Neural crest cell (in vitro differentiated cells): ENCODE measurements around the gene GET3. TPM values are rescaled to one million over a fixed set of nuclear protein-coding genes. Genes with fewer than 3 reads are reported as not detected.

Experiments
- DNase-seq: peaks from one replicate; pipeline ENCODE4 v3.0.0; 2021; ENCODE audit warnings: low read depth, mixed read lengths, low spot score
- H3K27ac Mint-ChIP-seq: one replicate; pipeline ENCODE4 v1.8.0; 2021; ENCODE audit warnings: mild to moderate bottlenecking, mixed read lengths; ENCODE audit not compliant: unreplicated experiment
- H3K27me3 Mint-ChIP-seq: 2 replicates; pipeline ENCODE4 v1.8.0; 2021; ENCODE audit warnings: low read depth, mild to moderate bottlenecking, mixed read lengths
- H3K36me3 Mint-ChIP-seq: 2 replicates; pipeline ENCODE4 v1.8.0; 2021; ENCODE audit warnings: low read depth, mild to moderate bottlenecking, mixed read lengths
- H3K4me1 Mint-ChIP-seq: 2 replicates; pipeline ENCODE4 v1.8.0; 2021; ENCODE audit warnings: mixed read lengths
- H3K4me3 Mint-ChIP-seq: one replicate; pipeline ENCODE4 v1.8.0; 2021; ENCODE audit warnings: mild to moderate bottlenecking, mixed read lengths
- H3K9me3 Mint-ChIP-seq: 2 replicates; pipeline ENCODE4 v1.8.0; 2021; ENCODE audit warnings: mixed read lengths
- CTCF ChIP-seq: fragments of 200-600 bp; sonication (generic); conservative IDR thresholded peaks from 2 replicates; pipeline ENCODE4 v1.5.0; 2021; ENCODE audit warnings: antibody characterized with exemption, mild to moderate bottlenecking
- total RNA-seq: library from RNA; stranded (reverse); gene quantifications from 2 replicates; pipeline ENCODE4 v1.2.1, GENCODE V29; 2021

The GET3 gene
- total RNA-seq, 1 donor from 2014 or later = 72.5 TPM

- Mint-ChIP-seq H3K36me3 (no peaks in the 10 kb centered on the region), H3K9me3 (no peaks in the 10 kb centered on the region), H3K27me3 (peaks cover 9% of the 10 kb centered on the region), H3K4me1 (peaks cover 33% of the 10 kb centered on the region), H3K4me3 (peak overlapping the region; percentile 84), H3K27ac (peak overlapping the region; percentile 27)
- DNase-seq = peak; percentile 36
- TF ChIP-seq CTCF = no peak
Measured at GRCh38 chr19:12779162-12779993, 42.1 kb downstream of the GET3 start.

GRCh38 chr19:12782174-12782423 lies 44.8 kb downstream of the GET3 start:
- Mint-ChIP-seq H3K27me3 (peaks cover 9% of the 10 kb centered on the region), H3K9me3 (no peaks in the 10 kb centered on the region), H3K4me1 (peaks cover 30% of the 10 kb centered on the region), H3K4me3 (peak overlapping the region; percentile 90), H3K27ac (peak overlapping the region; percentile 93), H3K36me3 (no peaks in the 10 kb centered on the region)
- DNase-seq = no peak
- no peak for TF ChIP-seq CTCF

GRCh38 chr19:12782424-12783290 lies 45.4 kb downstream of the GET3 start:
- DNase-seq = peak; percentile 62
- Mint-ChIP-seq H3K4me3 (peak overlapping the region; percentile 90), H3K27me3 (peaks cover 9% of the 10 kb centered on the region), H3K9me3 (no peaks in the 10 kb centered on the region), H3K36me3 (no peaks in the 10 kb centered on the region), H3K4me1 (peaks cover 25% of the 10 kb centered on the region), H3K27ac (peak overlapping the region; percentile 93)
- TF ChIP-seq CTCF = no peak

DNA sequence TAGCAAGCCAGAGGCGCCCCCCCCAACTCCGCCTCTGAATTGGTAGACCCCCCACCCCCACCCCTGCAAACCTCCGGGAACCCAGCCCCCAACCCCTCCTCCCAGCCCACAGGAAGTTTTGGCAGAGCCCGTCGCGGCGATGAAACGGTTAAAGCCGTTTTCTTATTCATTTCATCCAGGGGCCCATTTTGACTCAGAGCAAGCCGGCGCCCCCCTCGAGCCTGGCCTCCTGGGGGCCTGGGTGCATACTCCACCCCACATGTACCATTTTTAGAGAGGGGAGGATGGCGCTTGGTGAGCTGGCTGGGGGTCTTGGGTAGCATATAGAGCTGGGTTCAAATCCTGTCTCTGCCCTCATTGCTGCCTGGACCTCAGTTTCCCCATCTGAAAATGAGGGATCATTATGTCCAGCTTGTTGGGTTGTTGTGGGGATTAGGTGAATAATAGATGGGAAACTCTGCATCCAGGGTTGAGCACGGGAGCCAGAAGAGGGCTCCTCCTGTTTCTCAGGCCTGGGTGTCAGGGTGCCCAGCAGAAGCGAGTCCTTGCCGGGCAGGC lies 46.1 kb downstream of the GET3 start:
- no peak for TF ChIP-seq CTCF
- DNase-seq = no peak
- no peaks in the 10 kb centered on the region for H3K9me3 Mint-ChIP-seq
- peak overlapping the region; percentile 81 for H3K4me3 Mint-ChIP-seq
- H3K27ac Mint-ChIP-seq = no peak overlapping the region
- peaks cover 9% of the 10 kb centered on the region for H3K27me3 Mint-ChIP-seq
- H3K4me1 Mint-ChIP-seq = peaks cover 25% of the 10 kb centered on the region
- H3K36me3 Mint-ChIP-seq = no peaks in the 10 kb centered on the region

DNA sequence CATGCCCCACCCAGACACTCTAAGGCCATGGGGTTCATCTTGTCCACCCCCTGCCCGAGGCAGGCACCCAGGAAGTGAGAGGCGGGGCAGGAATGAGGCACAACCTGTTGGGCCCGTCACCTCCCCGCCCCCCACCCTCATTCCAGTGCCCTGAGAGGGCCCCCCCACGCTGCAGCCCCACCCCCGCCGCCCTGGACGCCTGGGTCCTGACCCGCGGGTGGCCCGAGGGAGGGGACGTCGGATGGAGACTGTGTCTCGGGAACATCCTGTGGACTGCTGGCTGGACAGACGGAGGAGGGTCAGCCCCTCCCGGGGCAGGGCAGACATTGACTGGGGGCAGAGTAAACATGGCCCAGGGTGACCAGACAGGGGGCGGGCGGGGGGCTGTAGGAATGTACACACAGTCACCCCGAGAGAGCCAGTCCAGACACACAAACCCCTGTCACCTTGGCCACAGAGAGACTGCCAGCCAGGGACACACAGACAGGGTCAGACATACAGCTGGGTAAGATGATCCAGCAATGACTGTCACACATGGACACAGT lies 46.6 kb downstream of the GET3 start:
- Mint-ChIP-seq H3K4me3 (peak overlapping the region; percentile 81), H3K27ac (no peak overlapping the region), H3K36me3 (no peaks in the 10 kb centered on the region), H3K9me3 (no peaks in the 10 kb centered on the region), H3K27me3 (peaks cover 5% of the 10 kb centered on the region), H3K4me1 (peaks cover 26% of the 10 kb centered on the region)
- no peak for TF ChIP-seq CTCF
- DNase-seq = no peak
